NCI-H146 treated with DMSO at 0.1 percent for 48 hours (cell line): ENCODE measurements around the gene IGFALS.

Source experiments
- DNase-seq: peaks from one replicate; lab custom pipeline; 2025; ENCODE audit not compliant: unreplicated experiment; lab: John Stamatoyannopoulos, UW

Gene IGFALS

DNA sequence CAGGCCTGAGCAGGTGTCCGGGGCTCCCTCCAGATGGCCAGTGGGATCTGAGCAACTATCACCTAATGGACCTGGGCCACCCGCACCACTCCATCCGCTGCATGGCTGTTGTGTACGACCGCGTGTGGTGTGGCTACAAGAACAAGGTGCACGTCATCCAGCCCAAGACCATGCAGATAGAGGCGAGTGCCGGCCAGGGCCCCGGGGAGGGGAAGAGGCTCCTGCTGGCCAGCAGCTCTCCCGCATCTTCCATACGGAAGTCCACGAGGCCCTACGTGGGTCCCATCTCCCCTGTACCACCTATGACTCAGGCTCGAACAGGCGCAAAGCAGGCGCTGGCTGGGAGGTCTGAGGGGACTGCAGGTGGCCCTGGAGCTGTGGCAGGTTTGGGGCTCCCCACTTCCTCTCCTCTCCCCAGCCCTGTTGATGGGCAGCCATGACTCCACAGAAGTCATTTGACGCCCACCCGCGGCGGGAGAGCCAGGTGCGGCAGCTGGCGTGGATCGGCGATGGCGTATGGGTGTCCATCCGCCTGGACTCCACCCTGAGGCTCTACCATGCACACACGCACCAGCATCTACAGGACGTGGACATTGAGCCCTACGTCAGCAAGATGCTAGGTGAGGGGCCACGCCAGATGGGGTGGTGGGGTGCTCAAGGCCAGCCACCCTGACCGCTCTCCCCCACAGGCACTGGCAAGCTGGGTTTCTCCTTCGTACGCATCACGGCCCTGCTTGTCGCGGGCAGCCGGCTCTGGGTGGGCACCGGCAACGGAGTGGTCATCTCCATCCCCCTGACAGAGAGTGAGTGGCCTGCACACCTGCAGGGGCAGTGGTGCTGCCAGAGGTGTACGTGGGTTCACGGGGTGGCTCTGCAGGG lies 26.1 kb downstream of the IGFALS start:
- no peak for DNase-seq

- DNase-seq, result no peak
Observed at GRCh38 chr16:1766701-1767100, 26.8 kb downstream of the IGFALS start.

- no peak for DNase-seq
Observed at GRCh38 chr16:1766231-1766630, 27.3 kb downstream of the IGFALS start.

DNA sequence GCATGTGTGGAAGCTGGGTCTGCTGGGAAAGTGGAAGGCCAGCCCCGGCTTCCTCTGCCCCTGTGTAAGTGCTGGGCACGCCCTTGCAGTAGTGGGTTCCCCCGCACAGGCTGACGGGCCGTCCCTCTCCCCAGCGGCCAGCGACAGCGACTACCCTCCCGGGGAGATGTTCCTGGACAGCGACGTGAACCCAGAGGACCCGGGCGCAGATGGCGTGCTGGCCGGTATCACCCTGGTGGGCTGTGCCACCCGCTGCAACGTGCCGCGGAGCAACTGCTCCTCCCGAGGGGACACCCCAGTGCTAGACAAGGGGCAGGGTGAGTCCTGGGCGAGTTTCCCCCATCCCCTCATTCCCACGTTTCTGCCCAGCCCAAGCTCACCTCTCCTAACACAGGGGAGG lies 27.7 kb downstream of the IGFALS start:
- DNase-seq, result no peak

- no peak for DNase-seq
Observed at GRCh38 chr16:1764971-1765370, 28.5 kb downstream of the IGFALS start.

- DNase-seq, result no peak
Observed at GRCh38 chr16:1763521-1764511, 29.7 kb downstream of the IGFALS start.

DNA sequence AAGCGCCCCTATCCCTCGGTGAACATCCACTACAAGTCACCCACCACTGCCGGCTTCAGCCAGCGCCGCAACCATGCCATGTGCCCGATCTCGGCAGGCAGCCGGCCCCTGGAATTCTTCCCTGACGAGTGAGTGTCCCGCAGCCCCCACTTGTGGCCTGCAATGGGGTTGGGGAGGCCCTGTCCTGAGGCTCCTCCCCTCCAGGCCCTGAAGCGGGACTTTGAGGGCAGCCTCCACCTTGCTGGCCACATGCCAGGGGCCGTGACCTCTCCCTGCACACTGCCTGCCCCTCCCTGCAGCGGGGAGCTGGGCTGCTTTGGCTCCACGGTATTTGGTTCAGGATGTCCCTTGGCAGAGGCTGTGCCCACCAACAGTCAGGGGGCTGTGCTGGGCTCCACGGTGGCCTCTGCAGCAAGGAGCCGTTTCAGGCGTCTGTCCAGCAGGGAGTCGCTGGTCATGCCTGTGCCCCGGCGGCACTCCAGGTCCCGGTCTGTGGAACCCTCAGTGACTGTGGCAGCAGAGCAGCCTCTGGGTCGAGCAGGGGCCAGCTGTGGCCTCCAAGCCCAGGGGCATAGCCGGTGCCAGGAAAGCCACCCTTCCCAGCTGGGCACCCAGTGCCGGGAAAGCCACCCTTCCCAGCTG lies 30.5 kb downstream of the IGFALS start:
- no peak for DNase-seq

- DNase-seq, result no peak
Observed at GRCh38 chr16:1762196-1762878, 31.2 kb downstream of the IGFALS start.

DNA sequence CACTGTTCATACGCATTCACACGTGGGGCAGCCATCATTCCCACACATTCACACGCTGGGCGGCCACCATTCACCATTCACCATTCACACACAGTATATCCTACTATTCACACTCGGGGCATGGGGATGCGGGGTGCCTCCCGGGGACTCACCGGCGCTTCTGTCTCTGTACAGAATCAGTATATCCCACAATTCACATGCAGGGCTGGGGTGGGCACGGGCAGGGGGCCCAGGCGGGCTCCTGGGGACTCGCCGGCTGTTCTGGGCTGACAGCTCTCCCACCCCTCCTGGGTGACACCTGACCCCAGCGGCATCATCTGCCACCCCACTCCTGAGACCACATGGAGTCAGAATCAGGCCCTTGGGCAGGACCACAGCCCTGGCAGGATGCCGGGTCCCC lies 31.8 kb downstream of the IGFALS start:
- DNase-seq, result no peak

DNA sequence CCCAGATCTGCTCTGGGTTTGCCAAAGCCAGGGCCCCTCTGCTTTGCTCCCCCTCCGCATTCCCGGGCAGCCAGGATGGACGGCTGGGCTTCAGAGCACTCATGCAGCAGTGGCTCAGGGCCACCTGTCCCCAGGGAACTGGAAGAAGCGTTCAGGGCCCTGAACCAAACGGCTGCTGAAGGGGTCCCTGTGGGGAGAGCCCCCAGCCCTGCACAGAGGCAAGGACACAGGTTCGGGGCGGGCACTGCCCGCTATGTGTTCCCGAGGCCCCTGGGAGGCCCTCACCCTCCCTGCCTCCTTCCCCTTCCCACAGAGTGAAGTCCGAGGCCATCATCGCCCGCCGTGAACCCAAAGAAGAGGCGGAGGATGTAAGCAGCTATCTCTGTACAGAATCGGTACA lies 32.6 kb downstream of the IGFALS start:
- DNase-seq, result no peak

GRCh38 chr16:1759511-1759910 lies 34.0 kb downstream of the IGFALS start:
- no peak for DNase-seq

GRCh38 chr16:1758923-1759322 lies 34.6 kb downstream of the IGFALS start:
- DNase-seq, result no peak

GRCh38 chr16:1757714-1758461 lies 35.6 kb downstream of the IGFALS start:
- no peak for DNase-seq

DNA sequence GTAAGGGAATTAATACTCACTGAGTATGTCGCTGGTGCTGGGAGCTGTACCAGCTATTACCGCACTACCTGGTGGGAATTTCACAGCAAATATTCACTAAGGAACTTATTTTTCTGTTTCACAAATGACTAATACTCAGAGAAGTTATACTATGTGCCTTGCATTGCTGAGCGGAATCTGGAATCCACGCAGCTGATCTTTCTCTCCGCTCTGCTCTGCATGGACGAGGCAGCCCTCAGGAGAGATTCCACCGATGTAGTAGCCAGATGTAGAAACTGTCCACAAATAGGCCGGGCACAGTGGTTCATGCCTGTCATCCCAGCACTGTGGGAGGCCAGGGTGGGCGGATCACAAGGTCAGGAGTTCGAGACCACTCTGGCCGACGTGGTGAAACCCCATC lies 39.3 kb downstream of the IGFALS start:
- DNase-seq, result no peak

- no peak for DNase-seq
Observed at GRCh38 chr16:1752853-1753252, 40.7 kb downstream of the IGFALS start.

DNA sequence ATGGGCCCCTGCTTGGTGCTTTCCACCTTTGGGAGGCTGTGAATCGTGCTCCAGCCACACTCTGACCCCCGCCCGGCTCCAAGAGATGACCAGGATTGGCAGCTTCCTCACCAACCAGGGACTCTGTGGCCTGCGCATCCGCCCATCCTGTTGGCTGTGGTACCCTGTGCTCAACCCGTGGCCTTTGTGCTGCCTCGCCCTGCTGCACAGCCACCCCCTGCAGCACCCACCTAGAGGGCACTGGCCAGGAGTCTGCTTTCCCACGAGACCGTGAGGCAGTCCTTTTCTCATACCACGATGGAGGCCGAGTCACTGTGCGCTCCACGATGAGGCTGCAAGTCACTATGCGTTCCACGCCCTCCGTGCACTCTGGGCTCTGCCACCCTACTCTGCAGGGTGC lies 41.6 kb downstream of the IGFALS start:
- no peak for DNase-seq

DNA sequence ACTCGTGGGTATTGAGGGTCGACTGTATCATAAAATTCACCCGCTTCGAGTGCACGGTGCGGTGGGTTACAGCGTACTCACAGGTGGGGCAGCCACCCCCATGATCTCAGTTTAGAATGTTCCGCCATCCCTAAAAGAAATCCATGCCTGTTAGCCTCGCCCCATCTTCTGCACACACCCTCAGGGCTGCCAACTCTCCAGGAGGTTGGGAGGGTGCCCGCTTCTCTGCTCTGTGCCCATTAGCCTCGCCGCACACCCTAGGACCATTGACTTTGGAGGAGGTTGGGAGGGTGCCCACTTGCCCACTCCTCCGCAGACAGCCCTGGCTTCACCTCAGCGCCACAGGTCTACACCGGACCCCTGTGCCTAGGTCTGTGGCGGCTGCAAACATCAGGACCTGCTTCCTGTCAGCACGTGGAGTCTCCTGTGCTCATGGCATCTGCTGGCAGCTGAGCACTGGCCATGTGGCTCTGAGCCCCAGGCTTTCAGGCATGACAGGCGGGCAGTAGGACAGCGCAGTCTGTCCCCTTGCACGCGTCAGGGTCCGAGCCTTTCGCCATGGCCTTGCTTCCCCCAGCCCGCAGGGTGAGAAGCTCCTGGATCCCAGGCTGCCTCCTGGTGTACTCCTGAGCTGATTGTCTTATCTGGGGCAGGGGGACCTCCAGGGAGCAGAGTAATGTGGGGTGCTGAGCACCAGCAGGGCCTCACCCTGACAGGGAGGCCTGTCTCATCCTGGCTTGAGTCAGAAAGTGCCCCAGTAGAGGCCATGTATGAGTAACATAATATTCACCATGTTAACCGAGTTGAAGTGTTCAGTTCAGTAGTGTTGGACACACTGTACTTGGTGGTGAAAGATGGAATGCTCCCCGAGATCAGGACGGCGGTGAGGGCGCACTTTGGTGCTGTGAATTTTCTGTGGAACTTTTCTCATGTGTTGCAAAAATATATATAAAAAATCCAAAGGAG lies 44.1 kb downstream of the IGFALS start:
- no peak for DNase-seq

GRCh38 chr16:1747934-1748333 lies 45.6 kb downstream of the IGFALS start:
- no peak for DNase-seq

GRCh38 chr16:1746693-1747195 lies 46.8 kb downstream of the IGFALS start:
- DNase-seq, result no peak
